T-helper 22 cell (primary cell): ENCODE measurements around the gene JPH2.

Experiments
- DNase-seq: peaks from one replicate; pipeline ENCODE4 v3.0.0-alpha.2; 2020; ENCODE audit warnings: low read depth

Gene JPH2

DNA sequence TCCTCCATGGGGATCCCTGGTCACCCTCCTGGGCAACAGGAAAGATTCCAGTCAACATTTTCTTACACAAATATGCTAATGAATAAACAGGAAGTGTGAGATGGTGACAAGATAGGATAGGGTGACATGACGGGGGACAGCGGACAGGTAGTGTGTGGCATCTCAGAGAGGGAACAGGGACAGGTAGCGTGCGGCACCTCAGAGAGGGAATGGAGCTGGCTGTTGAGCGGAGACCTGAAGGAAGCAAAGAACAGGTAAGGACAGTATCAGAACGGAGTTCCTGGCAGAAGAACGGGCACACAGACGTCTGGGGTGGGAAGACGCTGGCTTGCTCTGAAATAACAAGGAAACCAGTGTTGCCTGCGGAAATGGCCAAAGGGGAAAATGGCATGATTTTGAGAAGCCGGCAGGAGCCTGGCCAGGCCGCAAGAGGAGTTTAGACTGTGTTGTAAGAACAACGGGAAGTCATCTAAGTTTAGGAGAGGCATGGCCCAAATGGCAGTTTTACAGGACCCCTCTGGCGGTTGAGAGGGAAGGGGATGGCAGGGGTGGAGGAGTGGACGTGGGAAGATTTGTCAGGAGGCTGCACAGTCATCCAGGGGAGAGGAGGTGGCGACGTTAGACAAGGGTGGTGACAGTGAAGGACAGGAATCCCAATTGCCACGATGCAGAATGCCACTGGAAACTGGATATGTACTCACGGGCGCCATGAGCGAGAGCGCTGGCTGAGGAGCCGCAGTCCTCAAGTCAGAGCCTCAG lies 111.6 kb downstream of the JPH2 start:
- no peak for DNase-seq

DNA sequence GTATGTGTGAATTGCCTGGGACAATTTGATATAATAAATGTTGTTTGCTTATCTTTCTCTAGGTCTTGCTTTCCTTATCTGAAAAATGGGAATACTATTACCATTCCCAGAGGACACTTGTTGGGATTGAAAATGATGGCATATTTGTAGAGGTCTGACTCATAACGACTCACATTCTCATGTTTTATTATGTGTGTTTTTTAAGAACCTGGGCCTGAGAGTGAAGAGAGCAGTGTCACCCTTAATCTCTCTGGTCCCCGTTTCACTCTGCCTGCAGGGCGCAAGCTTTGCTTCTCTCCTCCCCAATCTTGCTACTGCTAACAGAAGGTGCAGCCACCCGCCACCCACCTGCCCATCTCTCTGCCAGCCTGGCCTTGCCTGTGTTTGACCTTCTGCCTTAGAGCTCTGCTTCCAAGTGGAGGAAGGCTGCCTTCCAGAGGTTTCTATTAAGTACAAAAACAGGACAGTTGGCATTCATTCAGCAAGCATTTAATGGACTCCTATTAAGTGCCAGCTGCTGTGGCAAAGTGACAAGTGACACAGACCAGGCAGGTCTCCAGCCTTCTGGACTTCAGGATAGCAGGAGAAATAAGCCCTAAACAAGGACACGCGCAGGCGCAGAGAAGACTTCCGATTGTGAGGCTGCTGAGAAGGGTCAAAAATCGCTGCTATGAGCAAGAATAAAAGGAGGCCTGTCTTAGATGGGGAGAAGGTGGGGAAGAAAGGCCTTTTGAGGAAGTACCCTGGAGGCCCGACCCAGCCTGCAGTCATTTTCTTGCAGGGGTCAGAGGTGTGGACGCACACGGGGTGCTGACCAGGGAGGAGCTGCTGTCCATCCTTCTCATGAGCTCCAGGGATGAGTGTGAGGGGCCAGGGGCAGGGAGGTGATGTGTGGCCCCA lies 112.5 kb downstream of the JPH2 start:
- DNase-seq = no peak

DNA sequence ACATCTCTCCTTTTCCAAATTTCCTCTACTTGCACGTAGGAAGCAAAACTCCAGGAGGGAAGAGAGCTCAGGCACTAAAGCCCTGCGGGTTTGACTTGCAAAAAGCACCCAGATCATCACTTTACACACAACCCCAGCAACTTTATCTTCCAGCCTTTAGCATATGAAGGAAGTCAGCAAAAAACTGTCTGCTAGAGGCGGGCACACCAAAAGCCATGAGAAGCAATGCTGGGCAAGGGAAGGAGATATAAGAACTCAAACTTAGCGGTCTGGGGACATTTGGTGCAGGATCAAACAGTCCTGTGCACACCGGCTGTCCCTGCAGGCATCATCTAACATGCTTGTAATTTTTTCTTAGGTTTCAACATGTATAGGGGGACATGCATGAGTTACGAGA lies 113.3 kb downstream of the JPH2 start:
- no peak for DNase-seq

GRCh38 chr20:44073011-44073674 lies 113.8 kb downstream of the JPH2 start:
- no peak for DNase-seq

DNA sequence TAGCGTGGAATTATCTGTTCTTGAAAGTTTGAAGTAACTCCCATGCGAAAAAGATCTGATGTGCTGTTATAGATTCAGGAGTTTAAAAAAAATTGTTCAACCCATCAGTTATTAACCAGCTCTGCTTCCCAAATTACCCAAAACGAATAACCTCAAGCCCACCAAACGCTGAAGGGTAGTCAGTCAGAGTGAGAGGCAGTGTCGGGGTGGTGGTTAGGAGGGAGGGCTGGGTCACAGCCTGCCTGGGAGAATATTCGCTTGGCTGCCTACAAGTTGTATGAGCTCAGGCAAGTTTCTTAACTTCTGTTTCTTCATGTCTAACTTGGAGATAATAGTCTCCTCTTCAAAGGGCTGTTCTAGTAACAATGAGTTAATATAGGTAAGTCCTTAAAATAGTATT lies 114.6 kb downstream of the JPH2 start:
- no peak for DNase-seq

- DNase-seq = no peak
These were observed 115.4 kb downstream of the JPH2 start for GRCh38 chr20:44071526-44072111.

DNA sequence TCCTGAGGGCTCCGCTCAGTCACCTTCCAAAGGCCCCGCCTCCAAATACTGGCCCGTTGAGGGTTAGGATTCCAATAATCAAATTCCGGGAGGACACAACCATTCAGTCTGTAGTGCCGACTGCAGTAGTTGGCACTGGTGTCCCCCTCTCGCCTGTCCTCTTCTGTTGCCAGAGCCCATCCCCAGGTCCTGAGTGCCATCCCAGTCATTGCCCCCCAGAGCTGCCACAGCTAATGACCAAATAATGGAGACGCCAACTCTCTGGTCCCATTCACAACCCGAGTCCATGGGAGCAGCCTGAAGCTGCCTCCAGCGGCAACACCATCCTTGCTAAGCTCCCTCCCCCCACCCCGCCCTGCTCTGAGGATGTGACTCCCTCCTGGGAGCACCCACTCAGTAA lies 115.9 kb downstream of the JPH2 start:
- no peak for DNase-seq

DNA sequence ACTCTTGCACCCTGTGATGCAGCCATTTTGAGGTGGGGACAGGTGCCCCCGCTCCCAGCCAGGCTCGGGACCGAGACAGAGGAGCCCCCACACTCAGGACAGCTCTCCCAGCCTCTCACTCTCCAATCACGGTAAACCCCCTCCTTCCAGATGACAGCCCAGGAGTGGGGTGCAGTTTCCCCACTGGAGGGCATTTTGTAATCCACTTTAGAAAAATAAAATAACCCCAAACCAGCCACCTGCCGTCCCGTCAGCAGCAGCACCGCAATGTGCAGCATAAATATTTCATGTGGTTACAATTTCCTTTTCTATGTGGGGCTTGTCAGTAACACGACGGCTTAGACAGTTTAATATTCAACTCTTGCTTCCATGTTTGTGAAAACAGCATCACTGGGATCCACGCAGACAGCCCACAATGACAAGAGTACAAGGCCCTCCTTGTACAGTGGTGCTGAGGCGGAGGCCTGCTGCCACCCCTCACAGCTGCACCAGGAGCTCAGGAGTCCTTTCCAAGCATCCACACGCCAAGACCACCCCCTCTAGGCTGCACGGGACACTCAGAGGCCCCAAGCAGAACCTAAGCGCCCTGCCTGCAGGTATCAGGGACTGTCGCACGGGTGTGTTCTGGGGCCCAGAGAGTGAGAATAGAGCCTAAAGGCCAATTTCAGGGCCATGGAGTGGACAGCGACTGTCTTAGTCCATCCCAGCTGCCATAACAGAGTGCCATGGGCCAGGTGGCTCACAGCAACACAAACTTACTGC lies 116.7 kb downstream of the JPH2 start:
- peak; percentile 20 for DNase-seq

DNA sequence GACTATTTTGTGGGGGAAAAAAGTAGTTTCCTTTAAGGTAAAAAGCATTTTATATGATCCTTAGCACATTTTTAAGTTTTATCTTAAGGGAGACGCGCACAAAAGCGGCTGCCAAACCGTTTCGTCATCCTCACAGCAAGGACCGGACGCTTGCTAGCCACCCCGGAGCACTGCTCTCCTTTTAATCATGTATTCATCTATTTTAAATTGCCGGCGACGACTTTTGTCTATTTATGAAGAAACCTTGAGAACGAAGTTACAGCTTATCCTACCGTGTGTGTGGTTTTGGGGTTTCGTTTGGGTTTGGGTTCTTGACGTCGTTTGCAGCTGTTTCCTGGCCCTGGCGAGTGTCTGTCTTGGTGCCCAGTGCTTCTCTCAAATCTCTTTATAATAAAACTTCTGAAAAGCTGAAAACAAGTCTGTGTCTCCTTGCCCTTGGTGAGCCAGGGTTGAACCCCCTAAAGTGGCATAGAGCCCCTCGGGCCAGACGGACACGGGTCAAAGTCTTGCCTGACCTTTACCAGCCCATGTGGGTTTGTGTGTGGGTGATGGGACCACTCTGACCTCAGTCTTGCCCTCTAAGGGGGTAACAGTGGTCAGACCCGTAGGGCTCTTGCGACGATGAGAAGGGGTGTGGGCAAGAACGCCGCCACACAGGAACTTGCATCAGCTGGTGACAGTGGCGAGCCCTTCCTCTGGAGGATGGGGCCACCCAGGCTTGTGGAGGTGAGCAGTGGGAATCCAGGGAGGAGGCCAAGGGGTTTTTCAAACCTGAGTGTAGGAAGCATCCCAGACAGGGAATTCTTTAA lies 117.6 kb downstream of the JPH2 start:
- peak; percentile 54 for DNase-seq

DNA sequence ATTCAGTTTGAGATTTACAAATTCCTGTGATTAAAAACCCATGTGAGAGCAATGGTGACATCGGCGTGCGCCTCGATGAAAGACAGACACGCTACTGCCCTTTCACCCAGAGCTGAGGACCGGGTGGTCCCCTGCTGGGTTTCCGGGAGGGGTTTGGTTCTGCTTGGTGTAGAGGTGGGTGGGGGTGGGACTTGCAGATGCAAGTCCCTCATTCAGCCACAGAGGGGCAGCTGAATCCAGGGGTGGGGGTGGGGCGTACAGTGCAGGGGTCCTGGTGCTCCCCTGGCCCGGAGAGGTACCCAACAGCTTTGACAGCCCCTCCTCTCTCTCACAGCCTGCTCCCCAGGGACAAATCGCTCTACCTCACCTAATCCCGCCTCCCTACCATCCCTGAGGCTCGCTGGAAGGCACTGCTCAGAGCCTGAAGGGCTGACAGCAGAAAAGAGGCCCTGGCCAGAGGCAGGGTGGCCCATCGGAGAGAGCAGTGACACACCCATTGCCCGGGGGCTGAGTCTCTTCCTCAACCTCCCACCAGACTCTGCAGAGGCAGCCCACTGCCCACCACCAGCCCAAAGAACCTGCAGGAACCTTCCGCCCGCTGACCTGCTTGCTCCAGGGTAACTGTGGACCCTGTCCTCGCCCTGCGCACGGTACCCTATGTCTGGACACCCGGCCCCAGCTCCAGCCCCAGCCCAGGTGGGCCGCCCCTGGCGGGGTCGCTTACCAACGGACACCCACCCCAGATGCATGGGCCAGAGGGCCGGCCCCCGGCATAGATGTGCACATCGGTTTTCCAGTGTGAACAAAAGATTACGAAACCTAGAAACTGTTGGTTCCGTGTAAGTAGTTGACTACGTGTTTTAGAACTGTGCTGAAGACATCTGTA lies 118.4 kb downstream of the JPH2 start:
- no peak for DNase-seq

DNA sequence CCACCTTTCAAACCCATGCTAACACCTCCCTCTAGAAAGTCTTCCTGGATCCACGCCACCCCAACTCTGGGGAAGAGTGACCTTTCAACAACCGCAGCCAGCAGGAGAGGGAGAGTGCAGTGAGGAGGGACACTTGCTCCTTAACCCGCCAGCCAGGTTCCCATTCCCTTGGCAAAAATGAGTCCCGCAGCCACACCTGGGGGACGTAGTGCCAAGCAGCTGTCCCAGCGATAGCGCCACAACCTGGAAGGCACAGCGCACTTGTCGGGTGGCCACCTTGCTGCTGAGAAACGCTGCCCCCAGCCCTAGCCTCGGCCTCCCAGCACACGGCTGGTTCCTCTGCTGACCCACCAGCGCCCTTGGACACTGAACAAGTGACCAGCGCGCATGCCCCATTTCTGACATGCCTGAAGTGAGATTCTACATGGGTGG lies 119.3 kb downstream of the JPH2 start:
- no peak for DNase-seq

DNA sequence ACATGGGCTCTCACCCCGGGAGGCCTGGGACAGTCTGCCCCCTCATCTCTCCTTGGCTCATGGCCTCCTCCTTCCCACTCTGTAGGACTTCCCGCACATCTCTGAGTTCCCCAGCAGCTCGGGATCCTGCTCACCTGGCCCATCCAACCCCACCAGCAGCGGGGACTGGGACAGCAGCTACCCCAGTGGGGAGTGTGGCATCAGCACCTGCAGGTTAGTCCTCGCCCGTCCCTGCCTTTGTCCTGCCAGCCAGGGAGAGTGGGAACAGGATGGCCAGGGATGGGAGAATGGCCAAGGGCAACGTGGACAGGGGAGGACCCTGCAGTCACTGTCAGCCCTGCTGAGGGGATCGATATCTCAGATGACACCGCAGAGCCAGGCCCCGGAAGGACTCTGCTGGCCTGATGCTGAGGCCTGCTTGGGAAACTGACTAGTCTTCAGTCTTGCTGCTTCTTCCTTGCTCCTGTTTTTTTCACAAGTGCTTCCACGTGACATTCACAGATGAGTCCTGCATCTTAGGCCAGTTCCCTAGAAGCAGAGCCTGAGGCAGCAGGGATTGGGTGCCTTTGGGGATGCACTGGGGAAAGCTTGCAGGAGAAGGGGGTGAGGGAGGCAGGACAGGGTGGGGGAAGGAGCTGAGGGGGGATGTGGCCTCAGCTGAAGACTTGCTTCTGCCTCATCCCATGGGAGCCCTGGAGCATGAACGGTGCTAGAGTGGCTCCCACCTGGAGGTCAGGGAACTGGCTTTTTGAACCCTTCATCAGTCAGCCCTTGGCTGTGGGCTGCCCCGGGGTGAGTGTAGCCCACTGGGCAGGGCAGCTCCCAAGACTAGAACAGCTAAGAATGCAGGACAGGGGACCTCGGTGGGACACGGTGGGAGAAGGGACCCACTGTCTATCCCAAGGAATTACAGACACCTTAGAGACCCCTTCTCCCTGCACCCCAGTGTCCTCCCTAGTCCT lies 120.1 kb downstream of the JPH2 start:
- no peak for DNase-seq

DNA sequence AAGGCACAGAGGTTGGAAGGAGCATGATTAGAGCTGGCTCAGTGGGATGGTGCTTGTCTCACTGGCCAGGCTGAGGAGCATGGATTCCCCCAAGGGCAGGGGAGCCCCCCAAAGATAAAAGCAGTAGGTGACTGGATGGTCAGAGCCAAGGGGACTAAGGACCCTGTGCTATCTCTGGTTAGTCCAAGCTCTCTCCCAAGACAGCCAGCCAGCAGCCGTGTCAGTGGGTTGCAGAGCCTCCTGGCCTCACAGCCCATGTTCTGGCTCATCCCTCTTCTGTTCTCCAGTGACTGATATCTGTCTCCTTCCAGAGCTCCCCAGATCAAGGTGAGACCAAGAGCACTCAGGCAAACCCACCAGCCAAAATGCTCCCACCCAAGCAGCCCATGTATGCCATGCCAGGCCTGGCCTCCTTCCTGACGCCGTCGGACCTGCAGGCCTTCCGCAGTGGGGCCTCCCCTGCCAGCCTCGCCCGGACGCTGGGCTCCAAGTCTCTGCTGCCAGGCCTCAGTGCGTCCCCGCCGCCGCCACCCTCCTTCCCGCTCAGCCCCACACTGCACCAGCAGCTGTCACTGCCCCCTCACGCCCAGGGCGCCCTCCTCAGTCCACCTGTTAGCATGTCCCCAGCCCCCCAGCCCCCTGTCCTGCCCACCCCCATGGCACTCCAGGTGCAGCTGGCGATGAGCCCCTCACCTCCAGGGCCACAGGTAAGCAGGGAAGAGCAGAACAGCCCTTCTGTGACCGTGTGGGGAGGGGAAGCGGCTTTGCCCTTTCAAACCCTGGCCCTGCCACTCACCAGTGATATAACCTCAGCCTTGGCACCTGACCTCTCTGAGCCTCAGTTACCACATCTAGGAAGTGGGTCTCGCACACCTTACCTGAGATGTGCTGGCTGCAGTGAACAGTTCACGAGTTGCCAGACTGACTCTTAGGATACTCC lies 121.3 kb downstream of the JPH2 start:
- no peak for DNase-seq

- no peak for DNase-seq
These were observed 122.2 kb downstream of the JPH2 start for GRCh38 chr20:44064501-44065400.
